H9 (cell line): ENCODE data around the gene TSPAN32. TPM values are rescaled to one million over a fixed set of nuclear protein-coding genes. Genes with fewer than 3 reads are reported as not detected.
A peak's percentile ranks its signal among the peaks of the same experiment; 100 is the strongest.

Experiments used
- DNase-seq: peaks from one replicate; pipeline ENCODE4 v3.0.0-alpha.2; 2017
- H2AFZ ChIP-seq: one replicate; pipeline ENCODE4 v1.6.1; 2013; ENCODE audit warnings: mild to moderate bottlenecking, low read length, control low read depth, moderate library complexity
- H2AK5ac ChIP-seq: 2 replicates; pipeline ENCODE4 v1.6.1; 2013; ENCODE audit warnings: low read length, control low read depth, mixed read lengths; ENCODE audit not compliant: insufficient read length
- H2BK120ac ChIP-seq: one replicate; pipeline ENCODE4 v1.6.1; 2013; ENCODE audit warnings: low read depth, mild to moderate bottlenecking, low read length, control low read depth, inconsistent platforms; ENCODE audit not compliant: poor library complexity, severe bottlenecking
- H2BK12ac ChIP-seq: 2 replicates; pipeline ENCODE4 v1.6.1; 2013; ENCODE audit warnings: low read length, control low read depth, mixed read lengths, low read depth; ENCODE audit not compliant: insufficient read length
- H2BK15ac ChIP-seq: 2 replicates; pipeline ENCODE4 v1.6.1; 2013; ENCODE audit warnings: low read depth, low read length, control low read depth
- H2BK20ac ChIP-seq: one replicate; pipeline ENCODE4 v1.6.1; 2013; ENCODE audit warnings: low read depth, mild to moderate bottlenecking, low read length, control low read depth, inconsistent platforms; ENCODE audit not compliant: poor library complexity, severe bottlenecking
- H2BK5ac ChIP-seq: 2 replicates; pipeline ENCODE4 v1.6.1; 2013; ENCODE audit warnings: low read length, control low read depth, mixed read lengths; ENCODE audit not compliant: insufficient read length
- H3K14ac ChIP-seq: 2 replicates; pipeline ENCODE4 v1.6.1; 2013; ENCODE audit warnings: low read length, control low read depth; ENCODE audit not compliant: insufficient read depth
- H3K18ac ChIP-seq: 2 replicates; pipeline ENCODE4 v1.6.1; 2013; ENCODE audit warnings: low read depth, mild to moderate bottlenecking, mixed read lengths, low read length, control low read depth; ENCODE audit not compliant: insufficient read length
- H3K23ac ChIP-seq: 2 replicates; pipeline ENCODE4 v1.6.1; 2013; ENCODE audit warnings: low read length, control low read depth, mixed read lengths, low read depth; ENCODE audit not compliant: insufficient read length
- H3K23me2 ChIP-seq: 2 replicates; pipeline ENCODE4 v1.6.1; 2013; ENCODE audit warnings: low read depth, mild to moderate bottlenecking, mixed read lengths, low read length, control low read depth; ENCODE audit not compliant: insufficient read length, poor library complexity, severe bottlenecking
- H3K27ac ChIP-seq: 2 replicates; pipeline ENCODE4 v1.5.1; 2013; ENCODE audit warnings: low read length, control low read depth, mixed read lengths, low read depth; ENCODE audit not compliant: insufficient read length
- H3K27me3 ChIP-seq: 2 replicates; pipeline ENCODE4 v1.6.1; 2013; ENCODE audit warnings: low read length, control low read depth, inconsistent platforms; ENCODE audit not compliant: insufficient read depth
- H3K4ac ChIP-seq: 2 replicates; pipeline ENCODE4 v1.6.1; 2013; ENCODE audit warnings: low read depth, mild to moderate bottlenecking, control low read depth, inconsistent platforms, low read length, moderate library complexity
- H3K4me1 ChIP-seq: 2 replicates; pipeline ENCODE4 v1.6.1; 2013; ENCODE audit warnings: low read length, control low read depth, inconsistent platforms; ENCODE audit not compliant: insufficient read depth
- H3K4me2 ChIP-seq: 2 replicates; pipeline ENCODE4 v1.6.1; 2013; ENCODE audit warnings: low read length, control low read depth, mixed read lengths; ENCODE audit not compliant: insufficient read length, insufficient read depth
- H3K56ac ChIP-seq: 2 replicates; pipeline ENCODE4 v1.6.1; 2013; ENCODE audit warnings: low read depth, mild to moderate bottlenecking, mixed read lengths, low read length, control low read depth; ENCODE audit not compliant: insufficient read length
- H3K79me1 ChIP-seq: 2 replicates; pipeline ENCODE4 v1.6.1; 2013; ENCODE audit warnings: low read depth, mild to moderate bottlenecking, moderate library complexity, low read length, control low read depth, inconsistent platforms; ENCODE audit not compliant: insufficient read depth, poor library complexity, severe bottlenecking
- H3K79me2 ChIP-seq: 2 replicates; pipeline ENCODE4 v1.6.1; 2013; ENCODE audit warnings: low read length, control low read depth, inconsistent platforms; ENCODE audit not compliant: insufficient read depth
- H3K9ac ChIP-seq: 2 replicates; pipeline ENCODE4 v1.6.1; 2013; ENCODE audit warnings: low read length, control low read depth, mixed read lengths; ENCODE audit not compliant: insufficient read length; ENCODE audit errors: extremely low read depth
- H3K9me3 ChIP-seq: one replicate; pipeline ENCODE4 v1.6.1; 2013; ENCODE audit warnings: low read depth, low read length, inconsistent platforms; ENCODE audit not compliant: control insufficient read depth
- H3T11ph ChIP-seq: one replicate; pipeline ENCODE4 v1.6.1; 2013; ENCODE audit warnings: mild to moderate bottlenecking, low read length, control low read depth, inconsistent platforms
- H4K20me1 ChIP-seq: one replicate; pipeline ENCODE4 v1.6.1; 2013; ENCODE audit not compliant: control insufficient read depth, insufficient read length, insufficient read depth
- H4K5ac ChIP-seq: 2 replicates; pipeline ENCODE4 v1.6.1; 2013; ENCODE audit warnings: low read depth, mild to moderate bottlenecking, mixed read lengths, low read length, control low read depth; ENCODE audit not compliant: insufficient read length
- H4K8ac ChIP-seq: replicated peaks from 2 replicates; pipeline ENCODE4 v1.6.1; 2013; ENCODE audit warnings: low read length, control low read depth, mixed read lengths, low read depth; ENCODE audit not compliant: insufficient read length
- H4K91ac ChIP-seq: 2 replicates; pipeline ENCODE4 v1.6.1; 2013; ENCODE audit warnings: low read depth, mild to moderate bottlenecking, moderate library complexity, mixed read lengths, low read length, control low read depth; ENCODE audit not compliant: insufficient read length
- H3K27ac Mint-ChIP-seq, 3 experiments: 2 replicates in 2 of 3; 3 replicates in 1 of 3; pipeline ENCODE4 v1.8.0; 2020 to 2021; ENCODE audit warnings: mixed read lengths in 3 of 3, mild to moderate bottlenecking in 1 of 3, moderate library complexity in 1 of 3
- H3K27me3 Mint-ChIP-seq: 2 replicates; pipeline ENCODE4 v1.8.0; 2021; ENCODE audit warnings: low read depth, mild to moderate bottlenecking, moderate library complexity, mixed read lengths
- H3K36me3 Mint-ChIP-seq, 3 experiments: 2 replicates in 2 of 3; 3 replicates in 1 of 3; pipeline ENCODE4 v1.8.0; 2020 to 2021; ENCODE audit warnings: low read depth in 3 of 3, mixed read lengths in 3 of 3; ENCODE audit not compliant: insufficient read depth in 1 of 3
- H3K4me1 Mint-ChIP-seq, 2 experiments: 2 replicates each; pipeline ENCODE4 v1.8.0; 2020; ENCODE audit warnings: mixed read lengths in 2 of 2
- H3K4me3 Mint-ChIP-seq, 2 experiments: 2 replicates in 1 of 2; 3 replicates in 1 of 2; pipeline ENCODE4 v1.8.0; 2020 to 2021; ENCODE audit warnings: mild to moderate bottlenecking in 2 of 2, mixed read lengths in 2 of 2, moderate library complexity in 1 of 2
- H3K9me3 Mint-ChIP-seq, 2 experiments: 2 replicates in 1 of 2; 3 replicates in 1 of 2; pipeline ENCODE4 v1.8.0; 2020; ENCODE audit warnings: mild to moderate bottlenecking in 2 of 2, mixed read lengths in 2 of 2, moderate library complexity in 1 of 2
- CTCF ChIP-seq: fragments of 200-600 bp; sonication (generic); conservative IDR thresholded peaks from 3 replicates; pipeline ENCODE4 v1.8.0; 2021; ENCODE audit warnings: antibody characterized with exemption, mild to moderate bottlenecking
- WGBS: extraction: QIAGEN DNeasy Blood & Tissue Kit; methylation state at CpG from one replicate; pipeline ENCODE4 v1.1.7; 2013; ENCODE audit warnings: missing lambda C conversion rate, low lambda C conversion rate, mixed read lengths; ENCODE audit not compliant: insufficient read length; ENCODE audit errors: extremely low coverage; 5-methylcytosine and 5-hydroxymethylcytosine counted together
- total RNA-seq: library from RNA; stranded (reverse); gene quantifications from 2 replicates; pipeline ENCODE4 v1.2.1, GENCODE V29; 2021

Gene TSPAN32
- total RNA-seq, 1 experiment from 2014 or later: not detected

- H3K23me2 ChIP-seq: no peaks in the 10 kb centered on the region
- Mint-ChIP-seq H3K36me3 (no peaks in the 10 kb centered on the region), H3K27ac (peak overlapping the region in 1 of 3 experiments; percentile 18; a peak in 1 of 7 replicates), H3K4me1 (no peaks in the 10 kb centered on the region), H3K4me3 (no peak overlapping the region), H3K27me3 (peaks cover 15% of the 10 kb centered on the region), H3K9me3 (peaks cover 0 to 3% of the 10 kb centered on the region in 2 experiments; a peak in 1 of 5 replicates)
- TF ChIP-seq CTCF: no peak
- DNase-seq: no peak
- H3K79me2 ChIP-seq: no peaks in the 10 kb centered on the region
- H4K8ac ChIP-seq: no peak overlapping the region
- no peak overlapping the region for H3K9ac ChIP-seq
- H3K23ac ChIP-seq: no peak overlapping the region
- WGBS: no CpG with 5 or more reads among the region's 16 CpGs
- no peaks in the 10 kb centered on the region for H3K4me1 ChIP-seq
- no peak overlapping the region for H4K91ac ChIP-seq
- H3K79me1 ChIP-seq: no peaks in the 10 kb centered on the region
- no peak overlapping the region for H3K14ac ChIP-seq
- H4K20me1 ChIP-seq: no peaks in the 10 kb centered on the region
- H3K56ac ChIP-seq: no peak overlapping the region
- no peaks in the 10 kb centered on the region for H3K9me3 ChIP-seq
- H4K5ac ChIP-seq: no peak overlapping the region
- H3K4ac ChIP-seq: no peak overlapping the region
- H2BK12ac ChIP-seq: no peak overlapping the region
- no peak overlapping the region for H2BK120ac ChIP-seq
- H3T11ph ChIP-seq: no peak overlapping the region
- H2BK20ac ChIP-seq: no peak overlapping the region
- no peak overlapping the region for H2BK15ac ChIP-seq
- no peaks in the 10 kb centered on the region for H3K27me3 ChIP-seq
- no peak overlapping the region for H2AFZ ChIP-seq
- no peak overlapping the region for H3K4me2 ChIP-seq
- no peak overlapping the region for H2BK5ac ChIP-seq
- H3K18ac ChIP-seq: no peak overlapping the region
- H3K27ac ChIP-seq: no peak overlapping the region
- no peak overlapping the region for H2AK5ac ChIP-seq
Measured at GRCh38 chr11:2314525-2315394, 12.9 kb downstream of the TSPAN32 start.
